GM18873 (cell line): ENCODE measurements around the gene FAM156A.
"Not testable (repeated sequence)": the region's sequence is repeated elsewhere in the genome, so short reads cannot be mapped to it uniquely, and the experiment has no call there.

ENCODE experiments used
- ATAC-seq: cut with Tn5 transposase; IDR thresholded peaks from one replicate; pipeline ENCODE4 v1.9.1; 2021; ENCODE audit warnings: mild to moderate bottlenecking, moderate library complexity, moderate number of reproducible peaks; ENCODE audit not compliant: unreplicated experiment, low FRiP score

FAM156A gene

DNA sequence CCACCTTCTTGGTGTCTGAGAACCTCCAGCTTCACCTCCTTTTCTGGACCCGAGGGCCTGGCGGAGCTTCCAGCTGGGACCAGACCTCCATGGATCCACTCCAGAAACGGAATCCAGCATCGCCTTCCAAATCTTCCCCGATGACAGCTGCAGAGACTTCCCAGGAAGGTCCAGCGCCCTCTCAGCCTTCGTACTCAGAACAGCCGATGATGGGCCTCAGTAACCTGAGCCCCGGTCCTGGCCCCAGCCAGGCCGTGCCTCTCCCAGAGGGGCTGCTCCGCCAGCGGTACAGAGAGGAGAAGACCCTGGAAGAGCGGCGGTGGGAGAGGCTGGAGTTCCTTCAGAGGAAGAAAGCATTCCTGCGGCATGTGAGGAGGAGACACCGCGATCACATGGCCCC lies 51.2 kb downstream of the FAM156A start:
- not testable (repeated sequence) for ATAC-seq

DNA sequence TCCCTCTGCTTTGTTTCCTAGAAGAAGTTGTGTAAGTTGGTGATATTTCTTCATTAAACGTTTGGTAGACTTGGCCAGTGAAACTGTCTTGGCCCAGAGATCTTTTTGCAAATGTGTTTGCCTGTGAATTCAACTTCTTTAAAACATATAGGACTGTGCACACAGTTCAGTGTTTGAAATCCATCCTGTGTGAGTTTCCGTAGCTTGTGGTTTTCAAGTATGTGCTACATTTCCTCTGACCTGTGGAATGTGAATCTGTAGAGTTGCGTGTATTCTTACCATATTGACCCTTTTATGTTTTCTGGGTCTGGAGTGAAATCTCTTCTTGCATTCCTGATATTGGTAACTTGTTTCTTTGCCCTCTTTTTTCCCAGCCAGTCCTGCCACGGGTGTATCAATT lies 52.2 kb downstream of the FAM156A start:
- ATAC-seq = not testable (repeated sequence)

DNA sequence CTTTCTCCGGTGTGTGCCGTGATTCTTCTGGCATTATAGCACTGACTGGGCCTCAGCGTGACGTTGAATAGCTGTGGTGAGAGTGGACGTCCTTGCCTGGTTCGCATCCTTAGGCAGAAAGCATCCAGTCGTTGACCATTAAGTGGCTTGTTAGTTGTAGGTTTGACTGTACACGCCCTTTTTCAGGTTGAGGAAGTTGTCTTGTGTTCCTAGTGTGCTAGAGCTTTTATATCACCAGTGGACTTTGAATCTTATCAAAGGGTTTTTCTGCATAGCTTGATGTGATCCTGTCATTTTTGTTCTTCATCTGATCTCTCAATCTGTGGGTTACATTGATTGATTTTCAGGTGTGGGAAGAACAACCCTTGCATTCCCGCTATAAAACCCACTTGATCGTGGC lies 52.8 kb downstream of the FAM156A start:
- not testable (repeated sequence) for ATAC-seq
